GM23338 (cell line): ENCODE results near the gene ADAM10. TPM values are rescaled to one million over a fixed set of nuclear protein-coding genes. Genes with fewer than 3 reads are reported as not detected.

Experiments
- ATAC-seq: fragments of 200-7000 bp; cut with Tn5 transposase; 3 replicates; pipeline ENCODE4 v1.9.1; 2020
- DNase-seq: peaks from one replicate; pipeline ENCODE4 v3.0.0-alpha.2; 2015; ENCODE audit warnings: low spot score
- H2AFZ ChIP-seq: fragments of 200-600 bp; sonication (generic); 2 replicates; pipeline ENCODE4 v1.8.0; 2016; ENCODE audit warnings: antibody characterized with exemption, mild to moderate bottlenecking, moderate library complexity
- H3F3A ChIP-seq: fragments of 200-600 bp; sonication (generic); replicated peaks from 2 replicates; pipeline ENCODE4 v1.8.0; 2017; ENCODE audit warnings: antibody characterized with exemption, mixed run types, low read depth
- H3K27ac ChIP-seq: fragments of 200-600 bp; sonication (generic); 2 replicates; pipeline ENCODE4 v1.6.1; 2016; ENCODE audit warnings: low read depth
- H3K27me3 ChIP-seq: fragments of 200-600 bp; sonication (generic); 2 replicates; pipeline ENCODE4 v1.8.0; 2016; ENCODE audit warnings: mild to moderate bottlenecking, mixed run types, moderate library complexity; ENCODE audit not compliant: insufficient read depth
- H3K36me3 ChIP-seq: fragments of 200-600 bp; sonication (generic); 2 replicates; pipeline ENCODE4 v1.8.0; 2016; ENCODE audit warnings: mild to moderate bottlenecking; ENCODE audit not compliant: insufficient read depth
- H3K4me1 ChIP-seq: fragments of 200-600 bp; sonication (generic); 2 replicates; pipeline ENCODE4 v1.8.0; 2016; ENCODE audit warnings: mild to moderate bottlenecking, moderate library complexity; ENCODE audit not compliant: insufficient read depth
- H3K4me2 ChIP-seq: fragments of 200-600 bp; sonication (generic); 2 replicates; pipeline ENCODE4 v1.7.1; 2017; ENCODE audit warnings: mixed run types
- H3K4me3 ChIP-seq: fragments of 200-600 bp; sonication (generic); 2 replicates; pipeline ENCODE4 v1.6.1; 2016; ENCODE audit warnings: mixed run types
- H3K79me2 ChIP-seq: fragments of 200-600 bp; sonication (generic); replicated peaks from 2 replicates; pipeline ENCODE4 v1.8.0; 2017; ENCODE audit warnings: mild to moderate bottlenecking; ENCODE audit not compliant: insufficient read depth
- H3K9me2 ChIP-seq: fragments of 200-600 bp; sonication (generic); 2 replicates; pipeline ENCODE4 v1.8.0; 2017; ENCODE audit not compliant: insufficient read depth
- H4K20me1 ChIP-seq: fragments of 200-600 bp; sonication (generic); replicated peaks from 2 replicates; pipeline ENCODE4 v1.8.0; 2017; ENCODE audit warnings: mild to moderate bottlenecking; ENCODE audit not compliant: insufficient read depth
- H3K27ac Mint-ChIP-seq: 2 replicates; pipeline ENCODE4 v1.8.0; 2020; ENCODE audit warnings: inconsistent platforms, mild to moderate bottlenecking, moderate library complexity, mixed read lengths
- H3K27me3 Mint-ChIP-seq: 3 replicates; pipeline ENCODE4 v1.8.0; 2022; ENCODE audit warnings: low read depth, mild to moderate bottlenecking, moderate library complexity, mixed read lengths, inconsistent platforms; ENCODE audit not compliant: insufficient read depth, poor library complexity
- H3K36me3 Mint-ChIP-seq: 3 replicates; pipeline ENCODE4 v1.8.0; 2021; ENCODE audit warnings: low read depth, mild to moderate bottlenecking, inconsistent platforms, moderate library complexity, mixed read lengths
- H3K4me1 Mint-ChIP-seq: 3 replicates; pipeline ENCODE4 v1.8.0; 2020; ENCODE audit warnings: mild to moderate bottlenecking, inconsistent platforms, mixed read lengths
- H3K4me3 Mint-ChIP-seq: 3 replicates; pipeline ENCODE4 v1.8.0; 2021; ENCODE audit warnings: moderate library complexity, mild to moderate bottlenecking, inconsistent platforms, mixed read lengths
- H3K9me3 Mint-ChIP-seq: 3 replicates; pipeline ENCODE4 v1.8.0; 2020; ENCODE audit warnings: moderate library complexity, mild to moderate bottlenecking, inconsistent platforms, mixed read lengths
- CREB1 ChIP-seq: fragments of 250-450 bp; sonication (Bioruptor Pico); IDR thresholded peaks from 2 replicates; pipeline ENCODE4 v1.5.0; 2020; ENCODE audit warnings: low read depth, mild to moderate bottlenecking, moderate library complexity
- CTCF ChIP-seq, 2 experiments: fragments of 200-600 bp in 1 of 2; sonication (generic) in 1 of 2; conservative IDR thresholded peaks; 2 replicates each; pipeline versions ENCODE4 v1.5.1 to v1.6.1; 2016 to 2017; ENCODE audit warnings: antibody characterized with exemption in 2 of 2, low read depth in 2 of 2, mild to moderate bottlenecking in 2 of 2, moderate library complexity in 1 of 2
- ETS1 ChIP-seq: IDR thresholded peaks from 2 replicates; pipeline ENCODE4 v1.6.1; 2016; ENCODE audit warnings: antibody characterized with exemption
- EZH2 ChIP-seq: fragments of 200-600 bp; sonication (generic); IDR thresholded peaks from one replicate; pipeline ENCODE4 v1.8.0; 2017; ENCODE audit warnings: antibody characterized with exemption, mild to moderate bottlenecking, low read depth; ENCODE audit not compliant: unreplicated experiment
- EZH2phosphoT487 ChIP-seq: fragments of 200-600 bp; sonication (generic); IDR thresholded peaks from one replicate; pipeline ENCODE4 v1.8.1; 2018; ENCODE audit warnings: antibody characterized with exemption; ENCODE audit not compliant: unreplicated experiment
- JUNB ChIP-seq: IDR thresholded peaks from one replicate; pipeline ENCODE4 v1.6.1; 2016; ENCODE audit warnings: antibody characterized with exemption; ENCODE audit not compliant: unreplicated experiment
- NANOG ChIP-seq: IDR thresholded peaks from 2 replicates; pipeline ENCODE4 v1.6.1; 2016; ENCODE audit warnings: antibody characterized with exemption, borderline replicate concordance
- POLR2AphosphoS5 ChIP-seq: IDR thresholded peaks from 2 replicates; pipeline ENCODE4 v1.6.1; 2016; ENCODE audit warnings: antibody characterized with exemption, low read depth
- REST ChIP-seq: IDR thresholded peaks from one replicate; pipeline ENCODE4 v1.6.1; 2018; ENCODE audit warnings: antibody characterized with exemption; ENCODE audit not compliant: unreplicated experiment
- STAT1 ChIP-seq: IDR thresholded peaks from one replicate; pipeline ENCODE4 v1.6.1; 2016; ENCODE audit warnings: antibody characterized with exemption; ENCODE audit not compliant: unreplicated experiment
- ZNF114 ChIP-seq: fragments of 250-450 bp; sonication (Bioruptor Pico); IDR thresholded peaks from 2 replicates; pipeline ENCODE4 v1.5.0; 2020; ENCODE audit warnings: mild to moderate bottlenecking, moderate library complexity
- ZNF331 ChIP-seq: fragments of 250-450 bp; sonication (Bioruptor Pico); IDR thresholded peaks from 2 replicates; pipeline ENCODE4 v1.5.0; 2020; ENCODE audit warnings: low read depth, mild to moderate bottlenecking, moderate library complexity
- ZNF462 ChIP-seq: fragments of 250-450 bp; sonication (Bioruptor Pico); IDR thresholded peaks from 2 replicates; pipeline ENCODE4 v1.5.0; 2020; ENCODE audit warnings: mild to moderate bottlenecking, moderate library complexity
- polyA plus RNA-seq: library from polyadenylated mRNA; unstranded; fragments of >200 nt; fragmentation: Nextera tagmentation; extraction: Ambion mirVana; gene quantifications from 2 replicates; pipeline ENCODE4 v1.2.1, GENCODE V29; 2016
- total RNA-seq: library from RNA; depleted of rRNA; stranded (reverse); fragments of >200 nt; shearing (Covaris generic); gene quantifications from 2 replicates; pipeline ENCODE4 v1.2.3, GENCODE V29; 2014

The ADAM10 gene
- total and polyA plus RNA-seq, 2 experiments from 2014 or later: 25.0 to 114 TPM

GRCh38 chr15:58546635-58547627, 202.6 kb downstream of the ADAM10 start:
- Histone ChIP-seq H3K36me3 (no peaks in the 10 kb centered on the region), H3K4me1 (peaks cover 3% of the 10 kb centered on the region; the same call in 1 of the 2 replicates), H2AFZ (no peak overlapping the region), H3K79me2 (no peaks in the 10 kb centered on the region), H3K9me2 (0 out of 2 replicates have a peak, but pooled peaks cover 3% of the 10 kb centered on the region), H3K27me3 (no peaks in the 10 kb centered on the region), H3K4me3 (no peak overlapping the region), H3K4me2 (no peak overlapping the region), H3F3A (no peaks in the 10 kb centered on the region), H3K27ac (no peak overlapping the region), H4K20me1 (no peaks in the 10 kb centered on the region)
- TF ChIP-seq ZNF462: no peak
- TF ChIP-seq NANOG: no peak
- TF ChIP-seq POLR2AphosphoS5: no peak
- no peak for TF ChIP-seq CTCF (conservative IDR thresholded peaks at IDR 0.05; ENCODE audit: low read depth in 2 of 2)
- no peak for TF ChIP-seq EZH2phosphoT487
- TF ChIP-seq ZNF331: no peak
- no peak for TF ChIP-seq EZH2
- TF ChIP-seq ZNF114 (CRISPR knock-in tag): no peak
- no peak for TF ChIP-seq ETS1
- TF ChIP-seq CREB1: no peak
- TF ChIP-seq JUNB: no peak
- TF ChIP-seq REST: no peak
- TF ChIP-seq STAT1: no peak
- no peaks in the 10 kb centered on the region for H3K9me3 Mint-ChIP-seq
- H3K27me3 Mint-ChIP-seq: peaks cover 8% of the 10 kb centered on the region
- no peak for ATAC-seq
- no peak overlapping the region for H3K4me3 Mint-ChIP-seq
- H3K27ac Mint-ChIP-seq: no peak overlapping the region; the same call in 1 of the 2 replicates
- H3K4me1 Mint-ChIP-seq: peaks cover 6% of the 10 kb centered on the region
- H3K36me3 Mint-ChIP-seq: no peaks in the 10 kb centered on the region
- no peak for DNase-seq
